IPS-20b (cell line): ENCODE results near the gene EFHD2.
"Not testable (repeated sequence)": the region's sequence is repeated elsewhere in the genome, so short reads cannot be mapped to it uniquely, and the experiment has no call there.

Source experiments
- H3K27ac ChIP-seq: one replicate; pipeline ENCODE4 v1.5.1; 2013; ENCODE audit warnings: low read length
- H3K27me3 ChIP-seq: 2 replicates; pipeline ENCODE4 v1.6.1; 2013; ENCODE audit warnings: mild to moderate bottlenecking, low read length, inconsistent platforms; ENCODE audit not compliant: insufficient read depth
- H3K36me3 ChIP-seq: 2 replicates; pipeline ENCODE4 v1.6.1; 2013; ENCODE audit warnings: low read depth, mild to moderate bottlenecking, inconsistent platforms, low read length, moderate library complexity; ENCODE audit not compliant: insufficient read depth
- H3K4me1 ChIP-seq: 2 replicates; pipeline ENCODE4 v1.6.1; 2013; ENCODE audit warnings: mild to moderate bottlenecking, control low read depth, inconsistent platforms, low read length, moderate library complexity; ENCODE audit not compliant: insufficient read depth
- H3K4me3 ChIP-seq: 2 replicates; pipeline ENCODE4 v1.5.1; 2013; ENCODE audit warnings: mild to moderate bottlenecking, low read length, inconsistent platforms
- H3K9ac ChIP-seq: 2 replicates; pipeline ENCODE4 v1.6.1; 2013; ENCODE audit warnings: low read depth, mild to moderate bottlenecking, inconsistent platforms, low read length, moderate library complexity
- H3K9me3 ChIP-seq: 2 replicates; pipeline ENCODE4 v1.6.1; 2013; ENCODE audit warnings: mild to moderate bottlenecking, low read depth, low read length, inconsistent platforms; ENCODE audit not compliant: insufficient read depth

EFHD2 gene

DNA sequence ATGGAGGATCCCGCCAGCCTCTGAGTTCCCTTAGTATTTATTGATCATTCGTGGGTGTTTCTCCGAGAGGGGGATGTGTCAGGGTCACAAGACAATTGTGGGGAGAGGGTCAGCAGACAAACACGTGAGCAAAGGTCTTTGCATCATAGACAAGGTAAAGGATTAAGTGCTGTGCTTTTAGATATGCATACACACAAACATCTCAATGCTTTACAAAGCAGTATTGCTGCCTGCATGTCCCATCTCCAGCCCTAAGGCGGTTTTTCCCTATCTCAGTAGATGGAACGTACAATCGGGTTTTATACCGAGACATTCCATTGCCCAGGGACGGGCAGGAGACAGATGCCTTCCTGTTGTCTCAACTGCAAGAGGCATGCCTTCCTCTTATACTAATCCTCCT lies 30.5 kb upstream of the EFHD2 start:
- not testable (repeated sequence) for H3K9me3 ChIP-seq, H3K9ac ChIP-seq, H3K4me3 ChIP-seq, H3K27ac ChIP-seq, H3K36me3 ChIP-seq, H3K4me1 ChIP-seq
- H3K27me3 ChIP-seq = peaks cover 44% of the 10 kb centered on the region

DNA sequence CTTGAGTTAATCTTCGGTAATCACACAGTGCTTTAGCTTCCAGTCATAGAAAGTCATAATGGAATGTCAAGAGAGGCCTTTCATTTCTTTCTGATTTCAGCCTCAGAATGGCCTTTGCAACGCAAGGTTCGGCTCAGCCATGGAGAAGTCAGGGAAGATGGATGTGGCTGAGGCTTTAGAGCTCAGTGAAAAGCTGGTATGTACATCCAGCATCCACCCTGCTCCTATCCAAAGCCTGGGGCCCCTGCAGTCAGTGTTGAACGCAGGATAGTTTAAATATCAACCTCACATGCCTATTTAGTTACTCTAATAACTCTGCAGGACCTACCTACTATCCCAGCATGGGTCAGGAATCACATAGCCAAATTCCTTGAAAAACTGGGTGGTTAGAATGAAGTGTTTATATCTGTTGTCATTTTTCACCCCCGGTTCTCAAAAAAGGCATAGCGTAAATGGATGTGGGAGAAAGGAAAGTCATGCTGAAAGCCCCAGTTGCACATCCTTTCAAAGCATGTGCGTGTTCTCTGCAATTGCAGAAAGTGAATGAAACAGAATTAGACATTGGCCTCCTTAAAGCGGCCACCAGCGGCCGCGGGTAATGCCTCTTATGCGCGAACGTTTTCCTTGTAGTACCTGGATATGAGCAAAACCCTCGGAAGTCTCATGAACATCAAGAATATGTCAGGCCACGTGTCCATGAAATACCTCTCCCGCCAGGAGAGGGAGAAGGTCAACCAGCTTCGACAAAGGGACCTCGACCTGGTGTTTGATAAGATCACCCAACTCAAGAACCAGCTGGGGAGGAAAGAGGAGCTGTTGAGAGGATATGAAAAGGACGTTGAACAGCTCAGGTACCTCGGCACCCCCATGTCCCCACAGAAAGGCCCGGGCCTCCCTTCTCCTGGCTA lies 28.8 kb upstream of the EFHD2 start:
- H3K27ac ChIP-seq = no peak overlapping the region
- no peak overlapping the region for H3K9ac ChIP-seq
- H3K9me3 ChIP-seq = no peaks in the 10 kb centered on the region
- H3K4me1 ChIP-seq = peaks cover 21% of the 10 kb centered on the region; the same call in 1 of the 2 replicates
- H3K4me3 ChIP-seq = no peak overlapping the region
- peaks cover 60% of the 10 kb centered on the region for H3K27me3 ChIP-seq
- no peaks in the 10 kb centered on the region for H3K36me3 ChIP-seq

DNA sequence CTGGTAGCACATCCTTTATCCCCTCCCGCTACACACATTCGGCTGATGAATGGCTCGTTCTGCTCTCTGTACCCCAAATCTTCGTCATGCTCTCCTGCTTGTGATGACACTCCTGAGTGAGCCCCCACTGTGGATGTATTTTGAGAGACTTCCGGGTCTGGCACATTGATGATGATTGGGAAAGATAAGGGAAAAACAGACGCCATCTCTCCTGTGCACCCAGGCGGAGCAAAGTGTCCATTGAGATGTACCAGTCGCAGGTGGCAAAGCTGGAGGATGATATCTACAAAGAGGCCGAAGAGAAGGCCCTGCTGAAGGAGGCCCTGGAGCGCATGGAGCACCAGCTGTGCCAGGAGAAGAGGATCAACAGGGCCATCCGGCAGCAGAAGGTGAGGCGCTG lies 27.9 kb upstream of the EFHD2 start:
- H3K4me3 ChIP-seq = no peak overlapping the region
- no peak overlapping the region for H3K9ac ChIP-seq
- H3K9me3 ChIP-seq = no peaks in the 10 kb centered on the region
- H3K4me1 ChIP-seq = peaks cover 29% of the 10 kb centered on the region; the same call in 1 of the 2 replicates
- no peaks in the 10 kb centered on the region for H3K36me3 ChIP-seq
- peaks cover 69% of the 10 kb centered on the region for H3K27me3 ChIP-seq
- H3K27ac ChIP-seq = no peak overlapping the region

DNA sequence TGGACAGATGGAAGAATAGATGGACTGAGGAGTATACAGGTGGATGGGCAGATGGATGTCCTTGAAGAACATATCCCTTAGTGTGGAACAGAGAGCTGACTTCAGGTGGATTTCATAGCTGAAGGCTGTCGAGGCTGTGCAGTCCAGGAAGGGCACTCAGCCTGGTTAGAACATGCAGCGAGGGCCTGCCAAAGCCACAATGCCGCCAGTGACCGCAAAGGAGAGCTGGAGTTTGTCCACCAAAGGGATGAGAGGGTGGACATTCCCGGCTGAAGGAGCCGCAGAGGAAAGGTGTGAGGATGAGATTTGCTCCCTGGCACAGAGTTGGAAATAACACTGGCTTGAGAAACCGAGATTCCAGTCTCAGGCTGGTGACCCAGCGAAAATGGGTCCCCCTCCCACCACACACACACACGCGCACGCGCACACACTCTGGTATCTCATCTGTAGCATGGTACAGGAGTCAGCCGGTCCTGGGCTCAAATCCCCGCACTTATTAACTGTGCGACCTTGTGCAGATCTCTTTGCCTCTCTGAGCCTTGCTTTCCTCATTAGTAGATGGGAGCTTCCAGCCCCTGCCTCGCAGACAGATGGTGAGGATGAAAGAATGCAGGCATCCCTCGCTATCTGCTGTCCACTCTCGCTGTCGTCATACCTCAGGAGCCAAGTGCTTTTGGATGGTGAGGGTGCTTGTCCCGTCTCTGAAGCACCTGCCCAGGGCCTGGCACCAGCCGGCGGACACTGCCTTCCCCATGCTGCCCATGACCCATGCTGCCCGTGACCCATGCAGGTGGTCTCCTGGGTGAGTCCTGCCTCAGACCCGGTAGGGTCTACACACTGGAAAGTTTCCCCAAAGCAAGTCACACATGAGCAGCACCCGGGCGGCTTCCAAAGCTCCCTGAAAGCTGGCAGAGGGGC lies 26.8 kb upstream of the EFHD2 start:
- Histone ChIP-seq H3K27ac (no peak overlapping the region), H3K36me3 (no peaks in the 10 kb centered on the region), H3K9ac (no peak overlapping the region), H3K27me3 (peaks cover 80% of the 10 kb centered on the region), H3K9me3 (no peaks in the 10 kb centered on the region), H3K4me1 (peaks cover 29% of the 10 kb centered on the region; the same call in 1 of the 2 replicates), H3K4me3 (no peak overlapping the region)

DNA sequence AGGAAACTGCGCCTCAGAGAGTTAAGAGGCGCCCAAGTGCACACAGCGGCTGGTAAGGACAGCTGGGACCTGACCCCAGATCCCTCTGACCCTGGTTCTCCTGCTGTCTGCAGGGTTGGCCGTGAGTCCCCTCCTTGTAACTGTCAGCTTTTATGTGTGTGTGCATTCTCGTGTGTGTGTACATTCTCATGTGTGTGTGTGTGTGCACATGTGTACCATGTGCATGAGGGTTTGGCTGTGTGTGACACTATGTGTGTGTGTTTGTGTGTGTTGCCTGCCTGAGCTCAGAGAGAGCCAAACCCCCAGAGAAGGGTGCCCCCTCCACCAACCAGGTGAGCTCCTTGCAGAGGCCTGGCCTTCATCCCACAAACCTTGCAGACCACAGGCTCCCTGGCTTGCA lies 25.9 kb upstream of the EFHD2 start:
- Histone ChIP-seq H3K36me3 (no peaks in the 10 kb centered on the region), H3K4me1 (peaks cover 32% of the 10 kb centered on the region; the same call in 1 of the 2 replicates), H3K27me3 (peaks cover 88% of the 10 kb centered on the region), H3K9ac (peak overlapping the region; percentile 27; the same call in 1 of the 2 replicates), H3K27ac (no peak overlapping the region), H3K9me3 (no peaks in the 10 kb centered on the region), H3K4me3 (peak overlapping the region; percentile 58; the same call in 1 of the 2 replicates)

DNA sequence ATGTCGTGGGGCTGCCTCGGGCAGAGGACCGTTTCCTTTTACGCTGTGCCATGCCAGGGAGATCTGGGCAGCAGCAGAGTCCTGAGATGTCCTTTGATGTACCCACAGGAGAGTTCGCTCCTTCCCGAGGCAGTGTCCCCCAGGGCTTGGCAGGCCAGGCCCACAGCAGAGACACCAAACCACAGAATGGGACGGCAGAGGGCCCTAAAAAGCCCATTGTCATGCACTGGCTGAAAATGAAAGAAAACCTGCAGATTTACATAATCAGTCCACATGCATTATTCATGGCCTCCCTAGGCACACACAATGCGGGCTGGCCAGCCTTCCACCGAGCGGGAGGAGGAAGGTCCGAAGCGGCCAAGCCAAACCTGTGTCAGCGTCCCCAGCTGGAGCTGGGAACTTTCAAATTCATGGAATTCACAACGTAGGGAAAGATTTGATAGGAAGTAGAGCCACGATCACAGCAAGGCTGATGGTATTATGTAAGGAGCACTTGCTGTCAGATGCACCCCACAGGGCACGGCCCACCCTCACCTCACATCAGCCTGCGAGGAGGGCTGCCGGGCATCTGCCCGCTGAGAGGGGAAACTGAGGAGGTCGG lies 25.3 kb upstream of the EFHD2 start:
- Histone ChIP-seq H3K36me3 (no peaks in the 10 kb centered on the region), H3K27me3 (peaks cover 93% of the 10 kb centered on the region), H3K4me3 (peak overlapping the region; percentile 58), H3K4me1 (peaks cover 34% of the 10 kb centered on the region; the same call in 1 of the 2 replicates), H3K9ac (peak overlapping the region; percentile 27; the same call in 1 of the 2 replicates), H3K9me3 (no peaks in the 10 kb centered on the region), H3K27ac (no peak overlapping the region)

DNA sequence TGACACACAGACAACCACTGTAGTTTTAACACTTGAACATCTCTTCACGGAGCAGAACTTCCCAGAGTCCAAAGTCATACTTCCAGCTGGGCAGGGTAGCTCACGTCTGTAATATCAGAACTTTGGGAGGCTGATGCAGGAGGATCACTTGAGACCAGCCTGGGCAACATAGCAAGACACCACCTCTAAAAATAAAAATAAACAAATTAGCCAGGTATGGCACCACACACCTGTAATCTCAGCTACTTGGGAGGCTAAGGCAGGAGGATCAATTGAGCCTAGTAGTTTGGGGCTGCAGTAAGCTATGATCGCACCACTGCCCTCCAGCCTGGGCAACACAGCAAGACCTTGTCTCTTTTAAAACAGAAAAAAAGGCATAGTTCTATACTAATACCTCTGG lies 24.3 kb upstream of the EFHD2 start:
- peaks cover 34% of the 10 kb centered on the region; the same call in 1 of the 2 replicates for H3K4me1 ChIP-seq
- no peak overlapping the region for H3K27ac ChIP-seq
- peaks cover 87% of the 10 kb centered on the region for H3K27me3 ChIP-seq
- peak overlapping the region; percentile 58; the same call in 1 of the 2 replicates for H3K4me3 ChIP-seq
- H3K36me3 ChIP-seq = no peaks in the 10 kb centered on the region
- H3K9me3 ChIP-seq = no peaks in the 10 kb centered on the region
- no peak overlapping the region for H3K9ac ChIP-seq

DNA sequence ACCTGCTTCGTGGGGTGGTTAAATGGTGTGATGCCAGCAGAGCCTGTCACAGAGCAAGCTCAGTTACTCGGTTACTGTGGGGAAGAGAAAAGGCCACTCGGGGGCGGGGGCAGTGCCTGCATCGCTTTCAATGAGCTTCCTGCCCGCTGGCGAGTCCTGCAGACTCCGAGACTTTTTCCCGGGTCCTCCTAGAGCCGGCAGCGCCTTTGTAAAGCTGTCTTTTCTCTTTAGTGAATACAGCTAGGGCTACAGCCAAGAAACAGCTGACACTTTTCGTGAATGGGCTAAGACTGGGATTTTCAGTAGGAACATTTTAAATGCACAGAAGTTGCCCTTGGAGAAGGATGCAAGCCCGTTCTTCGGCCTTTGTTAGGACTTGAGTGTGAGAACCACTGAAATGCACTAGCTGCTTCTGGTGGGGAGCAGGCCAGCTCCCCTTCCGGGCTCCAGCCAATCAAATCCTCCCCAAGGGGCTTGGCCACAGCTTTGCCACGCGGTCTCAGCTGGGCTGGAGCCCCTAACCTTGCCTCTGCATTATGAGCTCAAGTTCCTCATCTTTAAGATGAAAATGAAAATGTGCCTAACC lies 23.4 kb upstream of the EFHD2 start:
- Histone ChIP-seq H3K9me3 (no peaks in the 10 kb centered on the region), H3K9ac (peak overlapping the region; percentile 10; the same call in 1 of the 2 replicates), H3K27me3 (peaks cover 79% of the 10 kb centered on the region), H3K4me1 (peaks cover 34% of the 10 kb centered on the region; the same call in 1 of the 2 replicates), H3K27ac (no peak overlapping the region), H3K36me3 (no peaks in the 10 kb centered on the region), H3K4me3 (peak overlapping the region; percentile 31; the same call in 1 of the 2 replicates)

DNA sequence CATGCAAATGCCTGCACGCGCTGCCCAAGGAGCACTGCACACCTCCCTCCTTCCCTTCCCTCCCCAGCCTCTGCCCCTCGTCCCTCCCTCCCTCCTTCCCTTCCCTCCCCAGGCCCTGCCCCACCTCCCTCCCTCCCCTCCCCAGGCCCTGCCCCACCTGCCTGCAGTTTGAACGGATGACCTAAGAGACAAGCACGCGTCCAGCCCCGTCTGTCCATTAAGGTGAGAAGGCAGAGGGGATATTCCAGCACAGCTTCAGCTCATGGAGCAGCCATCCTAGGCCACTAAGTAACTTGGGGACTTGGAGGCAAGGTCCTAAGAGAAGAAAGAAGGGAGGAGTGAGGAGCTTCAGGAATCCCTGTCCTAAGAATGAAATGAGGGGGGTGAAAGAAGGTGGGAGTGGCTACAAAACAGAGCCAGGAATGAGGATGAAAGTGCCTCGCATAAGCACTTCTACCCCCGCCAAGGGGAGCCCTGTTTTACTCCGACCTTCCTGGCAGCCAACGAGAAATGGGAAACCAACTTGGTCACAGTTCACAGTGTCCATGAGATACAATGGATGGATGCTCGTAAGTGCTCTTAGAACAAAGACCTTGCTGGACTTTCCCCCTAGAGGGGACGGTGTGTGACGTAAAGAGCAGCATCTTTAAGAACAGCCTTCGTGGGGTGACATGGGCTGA lies 21.3 kb upstream of the EFHD2 start:
- Histone ChIP-seq H3K36me3 (no peaks in the 10 kb centered on the region), H3K9ac (no peak overlapping the region), H3K4me3 (peak overlapping the region; percentile 7; the same call in 1 of the 2 replicates), H3K27me3 (peaks cover 59% of the 10 kb centered on the region), H3K9me3 (no peaks in the 10 kb centered on the region), H3K4me1 (peaks cover 33% of the 10 kb centered on the region; the same call in 1 of the 2 replicates), H3K27ac (no peak overlapping the region)

DNA sequence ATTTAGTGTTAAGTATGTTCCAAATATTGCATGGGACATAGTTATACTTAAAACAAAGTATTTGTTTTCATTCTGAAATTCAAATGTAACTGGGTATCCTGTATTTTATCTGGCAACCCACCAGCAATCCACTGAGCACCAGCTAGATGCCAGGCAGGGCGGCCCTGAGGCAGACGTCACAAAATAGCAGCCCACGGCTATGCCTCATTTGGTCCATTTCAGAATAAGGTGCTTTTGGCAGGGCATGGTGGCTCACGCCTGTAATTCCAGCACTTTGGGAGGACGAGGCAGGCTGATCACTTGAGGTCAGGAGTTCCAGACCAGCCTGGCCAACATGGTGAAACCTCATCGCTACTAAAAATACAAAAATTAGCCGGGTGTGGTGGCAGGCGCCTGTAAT lies 19.9 kb upstream of the EFHD2 start:
- not testable (repeated sequence) for H3K9ac ChIP-seq, H3K4me3 ChIP-seq, H3K9me3 ChIP-seq, H3K36me3 ChIP-seq, H3K27ac ChIP-seq
- H3K27me3 ChIP-seq = peaks cover 50% of the 10 kb centered on the region
- peaks cover 24% of the 10 kb centered on the region; the same call in 1 of the 2 replicates for H3K4me1 ChIP-seq
